HepG2 (cell line): ENCODE measurements around the gene FBXO24. TPM values are rescaled to one million over a fixed set of nuclear protein-coding genes. Genes with fewer than 3 reads are reported as not detected.
A peak's percentile ranks its signal among the peaks of the same experiment; 100 is the strongest.

Experiments
- ATAD3A ChIP-seq: sonication (generic); formaldehyde crosslinking; IDR thresholded peaks from 2 replicates; pipeline ENCODE4 v1.4.0; 2020; ENCODE audit warnings: missing genetic modification reagents
- CEBPB ChIP-seq: IDR thresholded peaks from 2 replicates; pipeline ENCODE4 v1.6.1; 2011; ENCODE audit warnings: low read depth, low read length, improper control_type of control experiment, borderline replicate concordance
- CENPT ChIP-seq: sonication (generic); formaldehyde crosslinking; IDR thresholded peaks from 2 replicates; pipeline ENCODE4 v1.8.0; 2022; ENCODE audit warnings: low read depth, mild to moderate bottlenecking, moderate library complexity, missing genetic modification reagents
- CREBL2 ChIP-seq: sonication (generic); formaldehyde crosslinking; IDR thresholded peaks from 2 replicates; pipeline ENCODE4 v1.8.1; 2023; ENCODE audit warnings: missing genetic modification reagents, mild to moderate bottlenecking, borderline replicate concordance
- DNMT1 ChIP-seq: sonication (generic); formaldehyde crosslinking; IDR thresholded peaks from 2 replicates; pipeline ENCODE4 v1.5.1; 2020; ENCODE audit warnings: mild to moderate bottlenecking, missing genetic modification reagents
- DR1 ChIP-seq: sonication (generic); formaldehyde crosslinking; IDR thresholded peaks from 2 replicates; pipeline ENCODE4 v1.8.0; 2021; ENCODE audit warnings: mild to moderate bottlenecking, missing genetic modification reagents, inconsistent platforms
- HBP1 ChIP-seq: IDR thresholded peaks from 2 replicates; pipeline ENCODE4 v1.6.1; 2016; ENCODE audit warnings: low read depth, control low read depth
- KDM6A ChIP-seq: IDR thresholded peaks from 2 replicates; pipeline ENCODE4 v1.6.1; 2016; ENCODE audit warnings: low read depth
- MXD1 ChIP-seq: sonication (generic); formaldehyde crosslinking; IDR thresholded peaks from 2 replicates; pipeline ENCODE4 v1.4.0; 2020; ENCODE audit warnings: mild to moderate bottlenecking, missing genetic modification reagents
- NFKBIZ ChIP-seq: IDR thresholded peaks from 2 replicates; pipeline ENCODE4 v1.6.1; 2018; ENCODE audit warnings: missing genetic modification reagents, missing compliant biosample characterization
- NFYC ChIP-seq: IDR thresholded peaks from 2 replicates; pipeline ENCODE4 v1.6.1; 2016; ENCODE audit warnings: missing genetic modification reagents, missing compliant biosample characterization
- NPAS2 ChIP-seq: sonication (generic); formaldehyde crosslinking; IDR thresholded peaks from 2 replicates; pipeline ENCODE4 v1.8.0; 2022; ENCODE audit warnings: mild to moderate bottlenecking, missing genetic modification reagents, borderline replicate concordance
- PAF1 ChIP-seq: IDR thresholded peaks from 2 replicates; pipeline ENCODE4 v1.6.1; 2016; ENCODE audit warnings: missing genetic modification reagents, missing compliant biosample characterization
- SAP130 ChIP-seq: IDR thresholded peaks from 2 replicates; pipeline ENCODE4 v1.6.1; 2016; ENCODE audit warnings: low read depth
- SCMH1 ChIP-seq: sonication (generic); formaldehyde crosslinking; IDR thresholded peaks from 2 replicates; pipeline ENCODE4 v1.9.0; 2021; ENCODE audit warnings: missing genetic modification reagents, mild to moderate bottlenecking, borderline replicate concordance
- SRY ChIP-seq: sonication (generic); formaldehyde crosslinking; IDR thresholded peaks from 2 replicates; pipeline ENCODE4 v1.8.0; 2022; ENCODE audit warnings: mild to moderate bottlenecking, missing genetic modification reagents
- ZBTB44 ChIP-seq: sonication (generic); formaldehyde crosslinking; IDR thresholded peaks from 2 replicates; pipeline ENCODE4 v1.4.0; 2020; ENCODE audit warnings: missing genetic modification reagents
- ZFP36L1 ChIP-seq: sonication (generic); formaldehyde crosslinking; IDR thresholded peaks from 2 replicates; pipeline ENCODE4 v1.8.0; 2022; ENCODE audit warnings: mild to moderate bottlenecking, missing genetic modification reagents, moderate library complexity
- ZFP36L2 ChIP-seq: sonication (generic); formaldehyde crosslinking; IDR thresholded peaks from 2 replicates; pipeline ENCODE4 v1.4.0; 2020; ENCODE audit warnings: missing genetic modification reagents
- ZNF274 ChIP-seq: sonication (generic); formaldehyde crosslinking; IDR thresholded peaks from 2 replicates; pipeline ENCODE4 v1.5.1; 2020; ENCODE audit warnings: mild to moderate bottlenecking, missing genetic modification reagents
- ZNF441 ChIP-seq: sonication (generic); formaldehyde crosslinking; IDR thresholded peaks from 2 replicates; pipeline ENCODE4 v1.7.0; 2021; ENCODE audit warnings: missing genetic modification reagents, borderline replicate concordance
- ZNF563 ChIP-seq: sonication (generic); formaldehyde crosslinking; IDR thresholded peaks from 2 replicates; pipeline ENCODE4 v1.8.0; 2022; ENCODE audit warnings: mild to moderate bottlenecking, moderate library complexity, missing genetic modification reagents
- ZNF619 ChIP-seq: sonication (generic); formaldehyde crosslinking; IDR thresholded peaks from 2 replicates; pipeline ENCODE4 v1.4.0; 2020; ENCODE audit warnings: mild to moderate bottlenecking, missing genetic modification reagents
- ZNF800 ChIP-seq: sonication (generic); formaldehyde crosslinking; IDR thresholded peaks from 2 replicates; pipeline ENCODE4 v1.4.0; 2020; ENCODE audit warnings: missing genetic modification reagents
- ZSCAN21 ChIP-seq: sonication (generic); formaldehyde crosslinking; IDR thresholded peaks from 2 replicates; pipeline ENCODE4 v1.8.0; 2022; ENCODE audit warnings: mild to moderate bottlenecking, missing genetic modification reagents, moderate library complexity, borderline replicate concordance
- polyA plus RNA-seq, 8 experiments: library from polyadenylated mRNA; depleted of rRNA in 3 of 8; stranded (reverse) in 7 of 8; unstranded in 1 of 8; fragments of >200 nt; fragmentation: Illumina TruSeq in 4 of 8; extraction: Trizol in 4 of 8; gene quantifications; 2 replicates each; pipeline versions ENCODE4 v1.2.1 to v1.2.3, GENCODE V29; 2011 to 2016; ENCODE audit warnings: low read depth in 4 of 8, missing spikeins in 1 of 8, mixed read lengths in 1 of 8; ENCODE audit not compliant: insufficient read depth in 1 of 8
- total RNA-seq, 5 experiments: library from RNA; depleted of rRNA; stranded (reverse); fragments of >200 nt; fragmentation: Illumina TruSeq; extraction: Trizol; gene quantifications; 2 replicates each; pipeline ENCODE4 v1.2.3, GENCODE V29; 2016; ENCODE audit warnings: low read depth in 1 of 5

The FBXO24 gene
- total and polyA plus RNA-seq, 2 of the 13 experiments (the other 11 are each of a cell fraction or from before 2014, with no cell fraction given) = 0.20 to 0.55 TPM

GRCh38 chr7:100611983-100612729 lies 26.0 kb downstream of the FBXO24 start, which contains the start of gene MOSPD3 (continued):
- no peak for TF ChIP-seq DR1
- no peak for TF ChIP-seq ZNF441 (CRISPR knock-in tag)
- TF ChIP-seq ZBTB44 (CRISPR knock-in tag) = no peak
- TF ChIP-seq HBP1 = peak; percentile 25; the same call in 1 of the 2 replicates
- no peak for TF ChIP-seq ZNF619 (CRISPR knock-in tag)
- TF ChIP-seq ZSCAN21 (CRISPR knock-in tag) = no peak
- 0 out of 2 replicates have a peak, but pooled peaks have one; percentile 57 for TF ChIP-seq ZNF563 (CRISPR knock-in tag)
- TF ChIP-seq ZNF274 (CRISPR knock-in tag) = no peak
- TF ChIP-seq ATAD3A (CRISPR knock-in tag) = no peak
- TF ChIP-seq MXD1 (CRISPR knock-in tag) = no peak
- TF ChIP-seq DNMT1 (CRISPR knock-in tag) = no peak
- TF ChIP-seq NFYC (CRISPR knock-in tag) = peak; percentile 93
- no peak for TF ChIP-seq CENPT (CRISPR knock-in tag)
- TF ChIP-seq ZNF800 (CRISPR knock-in tag) = no peak
- TF ChIP-seq NFKBIZ (CRISPR knock-in tag) = no peak
- peak; percentile 88 for TF ChIP-seq CEBPB
- peak; percentile 78; the same call in 1 of the 2 replicates for TF ChIP-seq SAP130 (CRISPR knock-in tag)
- TF ChIP-seq ZFP36L2 (CRISPR knock-in tag) = no peak
- TF ChIP-seq PAF1 = no peak
- no peak for TF ChIP-seq CREBL2 (CRISPR knock-in tag)
- TF ChIP-seq NPAS2 (CRISPR knock-in tag) = no peak
- TF ChIP-seq SRY (CRISPR knock-in tag) = 0 out of 2 replicates have a peak, but pooled peaks have one; percentile 76
- no peak for TF ChIP-seq SCMH1 (CRISPR knock-in tag)
- no peak for TF ChIP-seq ZFP36L1 (CRISPR knock-in tag)
- TF ChIP-seq KDM6A = no peak
